ENCODE measurements around the gene NBEAL1.
A peak's percentile ranks its signal among the peaks of the same experiment; 100 is the strongest.
"Not testable (repeated sequence)": the region's sequence is repeated elsewhere in the genome, so short reads cannot be mapped to it uniquely, and the experiment has no call there.

NBEAL1 gene

DNA sequence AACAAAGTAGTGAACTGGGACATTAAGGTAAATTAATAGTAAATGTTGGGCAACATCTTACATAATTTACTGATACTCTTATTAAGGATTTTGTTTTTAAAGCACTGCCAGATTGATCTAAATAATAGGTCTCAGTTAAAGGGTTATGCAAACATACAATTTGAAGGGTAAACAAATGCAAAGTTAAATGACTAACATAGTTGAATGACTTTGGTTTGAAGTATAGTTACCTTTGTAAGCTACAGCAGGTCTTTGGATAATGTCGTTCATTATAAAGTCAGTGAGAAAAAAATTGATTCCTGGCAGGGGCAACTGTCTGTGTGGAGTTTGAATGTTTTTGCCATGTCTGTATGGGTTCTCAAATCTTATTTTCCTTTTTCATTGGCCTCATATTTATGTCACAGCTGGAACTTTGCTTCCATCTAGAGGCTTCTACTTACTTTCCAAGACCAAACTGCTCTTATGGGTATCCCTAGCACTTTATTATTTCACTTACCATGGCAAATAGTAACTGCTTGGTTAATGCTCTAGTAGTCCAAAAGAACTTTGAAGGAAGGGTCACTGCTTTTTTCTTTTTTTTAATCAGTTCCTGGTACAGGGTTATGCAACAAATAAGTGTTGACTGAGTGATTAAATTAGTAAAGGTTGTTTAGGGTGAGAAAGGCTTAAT, 107.8 kb downstream of the NBEAL1 start:
- DNase-seq = peak; percentile 12 to 34

GRCh38 chr2:203126996-203127395, 112.3 kb downstream of the NBEAL1 start:
- DNase-seq = no peak

GRCh38 chr2:203135105-203135504, 120.4 kb downstream of the NBEAL1 start:
- DNase-seq = no peak

DNA sequence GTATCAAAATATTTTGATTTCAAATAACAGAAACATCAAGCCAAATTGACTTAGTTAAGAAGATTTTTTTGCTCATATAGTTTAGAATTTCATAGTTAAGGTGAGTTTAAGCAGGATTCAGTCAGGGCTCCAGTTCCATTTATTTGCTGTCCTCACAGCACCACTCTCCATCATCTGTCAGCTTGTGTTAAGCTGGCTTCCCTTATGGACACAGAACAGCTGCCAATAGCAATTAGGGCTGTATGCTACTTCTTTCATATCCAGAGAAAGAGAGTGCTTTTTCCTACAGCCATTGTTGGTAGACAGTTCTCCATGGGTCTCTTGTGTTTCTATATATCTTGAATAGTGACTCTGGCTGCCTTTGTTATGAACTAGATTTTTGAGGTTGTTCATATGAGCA, 128.7 kb downstream of the NBEAL1 start:
- DNase-seq = no peak

- DNase-seq = no peak
Observed at GRCh38 chr2:203149194-203149593, 134.5 kb downstream of the NBEAL1 start.

GRCh38 chr2:203155406-203155805, 140.7 kb downstream of the NBEAL1 start:
- no peak for DNase-seq

- DNase-seq = not testable (repeated sequence)
Observed at GRCh38 chr2:203162722-203163121, 148.0 kb downstream of the NBEAL1 start.

DNA sequence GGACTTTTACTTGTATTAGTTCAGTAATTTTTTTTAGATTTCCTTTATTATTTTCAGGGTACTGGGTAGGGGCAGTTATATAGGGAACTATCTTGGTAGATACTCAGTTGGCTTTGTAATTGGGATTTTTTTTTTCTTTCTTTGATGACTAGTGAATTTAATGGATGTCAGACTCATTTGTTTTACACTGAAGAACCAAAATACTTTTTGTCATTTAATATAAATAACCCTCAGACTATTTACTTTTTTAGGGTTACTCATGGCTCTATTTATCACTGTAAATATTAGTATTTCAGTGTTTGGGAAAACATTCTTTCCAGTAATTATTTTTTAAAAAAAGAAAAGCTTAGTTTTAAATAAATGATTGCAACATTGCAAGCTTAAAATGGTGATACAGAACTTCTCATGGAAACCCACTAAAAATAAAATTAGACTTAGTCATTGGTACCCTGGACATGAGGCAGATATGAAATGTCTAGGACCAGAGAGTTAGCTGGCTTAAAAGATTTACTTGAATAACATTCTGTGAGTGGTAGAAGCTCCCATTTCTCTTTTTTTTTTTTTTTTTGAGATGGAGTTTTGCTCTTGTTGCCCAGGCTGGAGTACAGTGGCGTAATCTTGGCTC, 149.7 kb downstream of the NBEAL1 start:
- DNase-seq = no peak

DNA sequence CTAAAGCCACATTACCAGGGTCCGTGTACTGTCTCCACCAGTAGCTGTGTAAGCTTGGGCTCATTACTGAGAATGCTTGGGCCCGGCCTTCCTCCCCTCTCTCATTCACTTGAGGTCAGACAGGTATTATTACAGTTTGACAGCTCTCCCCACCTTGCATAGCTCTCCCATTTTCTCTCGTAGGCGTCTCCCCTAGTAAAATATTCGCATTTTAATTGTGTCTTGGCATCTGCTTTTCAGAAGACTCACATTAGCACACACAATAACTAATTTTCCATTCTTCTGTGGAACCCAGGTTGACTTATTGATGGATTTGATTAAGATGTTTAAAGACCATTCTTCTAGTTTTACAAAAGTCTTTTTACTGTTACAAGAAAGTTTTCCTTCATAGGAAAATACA, 153.1 kb downstream of the NBEAL1 start:
- no peak for DNase-seq

GRCh38 chr2:203170502-203170901, 155.8 kb downstream of the NBEAL1 start:
- DNase-seq = no peak

GRCh38 chr2:203175371-203175770, 160.7 kb downstream of the NBEAL1 start:
- no peak for DNase-seq

DNA sequence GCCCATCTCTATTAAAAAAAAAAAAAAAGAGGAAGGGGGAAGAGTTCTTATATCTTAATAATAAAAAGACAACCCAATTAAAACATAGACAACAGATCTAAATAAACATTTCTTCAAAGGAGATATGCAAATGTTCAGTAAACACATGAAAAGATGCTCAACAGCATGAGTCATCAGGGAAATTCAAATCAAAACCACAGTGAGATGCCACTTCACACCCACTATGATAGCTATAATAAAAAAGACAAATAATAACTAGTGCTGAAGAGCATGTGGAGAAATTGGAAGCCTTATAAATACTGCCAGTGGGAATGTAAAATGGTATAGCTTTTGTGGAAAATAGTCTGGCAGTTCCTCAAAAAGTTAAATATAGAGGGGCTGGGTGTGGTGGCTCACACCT, 162.7 kb downstream of the NBEAL1 start:
- DNase-seq = no peak

DNA sequence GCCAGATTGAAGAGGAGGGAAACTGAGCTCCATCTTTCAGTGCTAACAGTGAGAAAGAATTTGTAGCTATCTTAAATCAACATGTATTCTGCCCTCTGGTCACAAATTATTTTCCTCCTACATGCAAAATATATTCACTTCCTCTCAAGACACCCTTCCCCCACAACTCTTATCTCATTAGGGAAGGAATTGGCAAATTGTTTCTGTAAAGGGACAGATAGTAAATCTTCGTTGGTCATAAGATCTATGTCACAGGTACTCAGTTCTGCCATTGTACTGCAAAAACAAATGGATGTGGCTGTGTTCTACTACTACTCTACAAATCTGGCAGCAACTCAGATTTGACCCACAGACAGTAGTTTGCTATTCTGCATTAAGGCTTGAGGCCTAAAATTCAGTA, 171.2 kb downstream of the NBEAL1 start:
- no peak for DNase-seq

DNA sequence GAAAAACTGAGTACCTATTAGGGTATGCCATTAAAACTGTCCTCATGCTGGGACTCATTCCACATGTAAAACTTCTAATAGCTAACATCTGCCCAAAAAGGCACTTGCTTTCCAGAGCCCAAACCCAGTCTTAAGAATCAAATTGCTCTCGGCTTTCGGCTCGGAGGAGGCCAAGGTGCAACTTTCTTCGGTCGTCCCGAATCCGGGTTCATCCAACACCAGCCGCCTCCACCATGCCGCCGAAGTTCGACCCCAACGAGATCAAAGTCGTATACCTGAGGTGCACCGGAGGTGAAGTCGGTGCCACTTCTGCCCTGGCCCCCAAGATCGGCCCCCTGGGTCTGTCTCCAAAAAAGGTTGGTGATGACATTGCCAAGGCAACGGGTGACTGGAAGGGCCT, 175.9 kb downstream of the NBEAL1 start:
- not testable (repeated sequence) for DNase-seq

DNA sequence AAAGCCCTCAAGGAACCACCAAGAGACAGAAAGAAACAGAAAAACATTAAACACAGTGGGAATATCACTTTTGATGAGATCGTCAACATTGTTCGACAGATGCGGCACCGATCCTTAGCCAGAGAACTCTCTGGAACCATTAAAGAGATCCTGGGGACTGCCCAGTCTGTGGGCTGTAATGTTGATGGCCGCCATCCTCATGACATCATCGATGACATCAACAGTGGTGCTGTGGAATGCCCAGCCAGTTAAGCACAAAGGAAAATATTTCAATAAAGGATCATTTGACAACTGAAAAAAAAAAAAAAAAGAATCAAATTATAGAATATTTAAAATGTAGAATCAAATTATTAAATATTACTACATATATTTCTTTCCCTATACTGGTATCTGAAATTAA, 176.4 kb downstream of the NBEAL1 start:
- DNase-seq = not testable (repeated sequence)

- no peak for DNase-seq
Observed at GRCh38 chr2:203191961-203192360, 177.3 kb downstream of the NBEAL1 start.

GRCh38 chr2:203195331-203196036, 180.8 kb downstream of the NBEAL1 start:
- DNase-seq = no peak

DNA sequence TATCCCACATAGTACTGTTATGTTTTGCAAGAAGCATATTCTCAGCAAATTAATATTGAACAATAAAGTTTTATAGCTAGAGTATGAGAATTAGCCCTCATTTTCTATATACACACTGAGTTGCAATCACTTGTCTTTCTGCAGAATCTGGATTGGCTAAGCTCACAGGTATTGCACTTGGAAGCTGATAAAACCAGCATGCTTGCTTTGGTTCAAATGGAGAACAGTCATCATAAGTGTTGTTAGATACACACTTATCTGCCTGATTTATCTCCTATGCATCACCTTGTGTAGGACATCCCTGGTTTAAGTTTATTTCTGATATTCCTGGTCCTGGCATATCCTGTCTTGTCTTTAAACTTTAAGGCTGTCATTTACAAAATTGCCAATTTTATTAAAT, 186.2 kb downstream of the NBEAL1 start:
- DNase-seq = no peak

GRCh38 chr2:203201426-203201825, 186.8 kb downstream of the NBEAL1 start:
- no peak for DNase-seq

DNA sequence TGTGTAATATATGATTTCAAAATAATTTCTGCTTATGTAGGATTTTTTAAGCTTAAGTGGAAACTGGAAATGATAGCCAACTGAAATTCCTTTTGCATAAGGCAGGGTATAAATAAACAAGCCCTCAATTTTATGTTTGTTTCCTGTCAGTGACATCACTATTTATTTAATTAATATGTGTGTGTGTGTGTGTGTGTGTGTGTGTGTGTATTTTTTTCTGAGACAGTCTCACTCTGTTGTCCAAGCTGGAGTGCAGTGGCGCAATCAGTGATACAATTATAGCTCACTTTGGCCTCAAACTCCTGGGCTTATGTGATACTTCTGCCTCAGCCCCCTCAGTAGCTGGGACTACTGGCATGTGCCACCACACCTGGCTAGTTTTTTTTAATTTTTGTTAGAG, 194.9 kb downstream of the NBEAL1 start:
- DNase-seq = no peak

DNA sequence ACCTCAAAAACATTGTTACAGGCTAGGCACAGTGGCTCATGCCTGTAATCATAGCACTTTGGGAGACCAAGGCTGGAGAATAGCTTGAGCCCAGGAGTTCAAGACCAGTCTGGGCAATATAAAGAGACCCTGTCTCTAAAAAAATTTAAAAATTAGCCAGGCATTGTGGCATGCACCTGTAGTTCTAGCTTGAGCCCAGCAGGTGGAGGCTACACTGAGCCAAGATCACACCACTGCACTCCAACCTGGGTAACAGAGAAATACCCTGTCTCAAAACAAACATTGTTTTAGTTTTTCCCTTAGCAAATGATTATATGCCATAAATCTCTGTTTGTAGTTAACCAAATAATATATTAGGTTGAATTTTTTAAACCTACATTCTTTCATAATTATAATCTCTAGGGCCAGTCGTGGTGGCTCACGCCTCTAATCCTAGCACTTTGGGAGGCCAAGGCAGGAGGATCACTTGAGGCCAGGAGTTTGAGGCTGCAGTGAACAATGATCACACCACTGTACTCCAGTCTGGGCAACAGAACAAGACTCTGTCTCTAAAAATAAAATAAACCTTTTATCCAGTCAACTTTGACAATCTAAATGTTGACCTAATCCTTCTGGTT, 210.9 kb downstream of the NBEAL1 start:
- peak; percentile 7 to 9 for DNase-seq

GRCh38 chr2:203229674-203230073, 215.0 kb downstream of the NBEAL1 start:
- not testable (repeated sequence) for DNase-seq

Measured in inflammatory macrophage (primary cell).